GM23248 (cell line): ENCODE data around the gene DCST2.

Experiments used
- EZH2 ChIP-seq: fragments of 200-600 bp; sonication (generic); IDR thresholded peaks from 2 replicates; pipeline ENCODE4 v1.6.1; 2018; ENCODE audit warnings: antibody characterized with exemption, mild to moderate bottlenecking; ENCODE audit not compliant: insufficient read depth, poor library complexity, severe bottlenecking
- EZH2phosphoT487 ChIP-seq: fragments of 200-600 bp; sonication (generic); IDR thresholded peaks from 2 replicates; pipeline ENCODE4 v1.6.1; 2018; ENCODE audit warnings: antibody characterized with exemption, moderate library complexity, mild to moderate bottlenecking, low read depth; ENCODE audit not compliant: insufficient read depth

DNA sequence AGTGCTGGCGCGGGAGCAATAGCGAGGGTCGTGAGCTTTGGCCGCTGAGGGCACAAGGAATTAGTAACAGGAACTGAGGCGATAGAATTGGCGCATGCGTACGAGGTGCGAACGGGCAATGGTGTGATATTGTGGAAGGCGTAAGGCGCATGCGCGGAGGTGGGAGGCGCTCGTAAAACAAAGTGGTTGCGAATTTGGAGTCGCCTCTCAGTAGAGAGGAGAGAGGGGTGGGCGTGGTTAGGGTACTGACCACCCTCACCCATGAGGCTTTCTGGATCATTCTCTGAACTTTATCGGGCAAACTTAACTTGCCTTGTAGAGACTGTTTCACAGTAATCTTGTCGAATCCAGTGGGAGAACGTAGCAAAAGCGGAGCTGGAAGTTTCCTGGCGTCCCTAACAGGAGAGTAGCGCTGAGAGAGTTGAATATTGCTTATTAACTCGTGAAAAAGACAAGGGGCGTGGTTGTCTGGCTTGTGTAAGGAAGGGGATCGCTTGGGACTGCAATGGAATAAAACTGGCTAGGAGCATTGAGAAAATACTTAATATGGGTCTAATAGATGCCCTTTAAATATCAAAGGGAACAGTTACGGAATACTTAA is 58.7 kb downstream of the DCST2 start:
- TF ChIP-seq EZH2, result no peak
- TF ChIP-seq EZH2phosphoT487, result no peak
